WTC11 (cell line): ENCODE data around the gene RPUSD3. TPM values are rescaled to one million over a fixed set of nuclear protein-coding genes. Genes with fewer than 3 reads are reported as not detected.
"Not testable (repeated sequence)": the region's sequence is repeated elsewhere in the genome, so short reads cannot be mapped to it uniquely, and the experiment has no call there.

Experiments
- ATAC-seq: fragments of 200-7000 bp; cut with Tn5 transposase; 2 replicates; pipeline ENCODE4 v1.10.0; 2021; ENCODE audit warnings: mild to moderate bottlenecking, moderate library complexity
- CTCF ChIA-PET: fragments of 300-600 bp; sonication (Branson Sonifier 250); formaldehyde crosslinking; loops from one replicate; lab custom pipeline; 2021; ENCODE audit warnings: antibody characterized with exemption; lab: Charles Lee
- POLR2A ChIA-PET: fragments of 350-600 bp; sonication (Branson Sonifier 250); formaldehyde crosslinking; loops from one replicate; lab custom pipeline; 2021; ENCODE audit warnings: antibody characterized with exemption; lab: Charles Lee
- DNase-seq: peaks from one replicate; pipeline ENCODE4 v3.0.0; 2021; ENCODE audit warnings: low spot score
- H3K27ac Mint-ChIP-seq: 2 replicates; pipeline ENCODE4 v1.8.0; 2021; ENCODE audit warnings: mixed read lengths
- H3K27me3 Mint-ChIP-seq: 2 replicates; pipeline ENCODE4 v1.8.0; 2021; ENCODE audit warnings: low read depth, mild to moderate bottlenecking, moderate library complexity, mixed read lengths
- H3K36me3 Mint-ChIP-seq: 2 replicates; pipeline ENCODE4 v1.8.0; 2021; ENCODE audit warnings: mixed read lengths
- H3K4me1 Mint-ChIP-seq: 2 replicates; pipeline ENCODE4 v1.8.0; 2022; ENCODE audit warnings: mixed read lengths
- H3K4me3 Mint-ChIP-seq: 2 replicates; pipeline ENCODE4 v1.8.0; 2021; ENCODE audit warnings: mild to moderate bottlenecking, moderate library complexity, mixed read lengths
- H3K9me3 Mint-ChIP-seq: 2 replicates; pipeline ENCODE4 v1.8.0; 2021; ENCODE audit warnings: mixed read lengths
- CBFB ChIP-seq: sonication (generic); formaldehyde crosslinking; IDR thresholded peaks from 2 replicates; pipeline ENCODE4 v1.8.1; 2022; ENCODE audit warnings: mild to moderate bottlenecking, low read depth, missing genetic modification reagents
- CREM ChIP-seq: sonication (generic); formaldehyde crosslinking; IDR thresholded peaks from 2 replicates; pipeline ENCODE4 v1.8.1; 2022; ENCODE audit warnings: mild to moderate bottlenecking, missing genetic modification reagents, moderate library complexity
- E2F1 ChIP-seq: sonication (generic); formaldehyde crosslinking; IDR thresholded peaks from 2 replicates; pipeline ENCODE4 v1.8.0; 2022; ENCODE audit warnings: mild to moderate bottlenecking, missing genetic modification reagents
- ELF4 ChIP-seq: sonication (generic); formaldehyde crosslinking; IDR thresholded peaks from 2 replicates; pipeline ENCODE4 v1.8.1; 2022; ENCODE audit warnings: low read depth, mild to moderate bottlenecking, moderate library complexity, missing genetic modification reagents
- FOXP4 ChIP-seq: sonication (generic); formaldehyde crosslinking; IDR thresholded peaks from 2 replicates; pipeline ENCODE4 v1.8.0; 2022; ENCODE audit warnings: mild to moderate bottlenecking, missing genetic modification reagents
- GABPB1 ChIP-seq: sonication (generic); formaldehyde crosslinking; IDR thresholded peaks from 2 replicates; pipeline ENCODE4 v1.8.1; 2023; ENCODE audit warnings: mild to moderate bottlenecking, missing genetic modification reagents
- GRHL2 ChIP-seq: fragments of 250-450 bp; sonication (Bioruptor Pico); IDR thresholded peaks from 2 replicates; pipeline ENCODE4 v1.8.0; 2022; ENCODE audit warnings: mild to moderate bottlenecking, moderate library complexity; ENCODE audit not compliant: insufficient replicate concordance, severe bottlenecking
- MLX ChIP-seq: sonication (generic); formaldehyde crosslinking; IDR thresholded peaks from 2 replicates; pipeline ENCODE4 v1.8.1; 2023; ENCODE audit warnings: mild to moderate bottlenecking, missing genetic modification reagents, moderate library complexity
- NR1H2 ChIP-seq: sonication (generic); formaldehyde crosslinking; IDR thresholded peaks from 2 replicates; pipeline ENCODE4 v1.9.0; 2021; ENCODE audit warnings: mild to moderate bottlenecking, moderate library complexity, missing genetic modification reagents
- TEAD1 ChIP-seq: sonication (generic); formaldehyde crosslinking; IDR thresholded peaks from 2 replicates; pipeline ENCODE4 v1.8.0; 2022; ENCODE audit warnings: mild to moderate bottlenecking, missing genetic modification reagents
- USF1 ChIP-seq: sonication (generic); formaldehyde crosslinking; IDR thresholded peaks from 2 replicates; pipeline ENCODE4 v1.8.0; 2022; ENCODE audit warnings: mild to moderate bottlenecking, missing genetic modification reagents
- USF2 ChIP-seq: sonication (generic); formaldehyde crosslinking; IDR thresholded peaks from 2 replicates; pipeline ENCODE4 v1.8.1; 2023; ENCODE audit warnings: mild to moderate bottlenecking, missing genetic modification reagents, moderate library complexity
- ZBTB43 ChIP-seq: sonication (generic); formaldehyde crosslinking; IDR thresholded peaks from 2 replicates; pipeline ENCODE4 v1.8.1; 2023; ENCODE audit warnings: mild to moderate bottlenecking, missing genetic modification reagents
- ZMAT4 ChIP-seq: fragments of 250-450 bp; sonication (Bioruptor Pico); IDR thresholded peaks from 2 replicates; pipeline ENCODE4 v1.9.0; 2021; ENCODE audit warnings: mild to moderate bottlenecking
- ZNF425 ChIP-seq: fragments of 250-450 bp; sonication (Bioruptor Pico); conservative IDR thresholded peaks from 2 replicates; pipeline ENCODE4 v1.9.0; 2021; ENCODE audit warnings: mild to moderate bottlenecking
- ZNF512 ChIP-seq: sonication (generic); formaldehyde crosslinking; IDR thresholded peaks from 2 replicates; pipeline ENCODE4 v1.8.1; 2022; ENCODE audit warnings: missing genetic modification reagents, borderline replicate concordance
- total RNA-seq: library from RNA; stranded (reverse); gene quantifications from 3 replicates; pipeline ENCODE4 v1.2.3, GENCODE V29; 2021

The RPUSD3 gene
- total RNA-seq, 1 experiment from 2014 or later = 95.5 TPM

- no peak for DNase-seq
These were observed 22.8 kb upstream of the RPUSD3 start for GRCh38 chr3:9866639-9867038.

GRCh38 chr3:9865125-9865637 is 21.4 kb upstream of the RPUSD3 start:
- H3K4me3 Mint-ChIP-seq, ATAC-seq, DNase-seq, POLR2A ChIA-PET, H3K27ac Mint-ChIP-seq, H3K9me3 Mint-ChIP-seq, H3K36me3 Mint-ChIP-seq: not testable (repeated sequence)
- peaks cover 16% of the 10 kb centered on the region for H3K4me1 Mint-ChIP-seq
- peaks cover 15% of the 10 kb centered on the region for H3K27me3 Mint-ChIP-seq
- CTCF ChIA-PET = interaction anchor here (0.6 to 2.5 kb wide), 4 partner anchors 38 to 372 kb away, joined by 3 to 9 read pairs (median 4); partner anchors contain the start of gene CRELD1

More at GRCh38 chr3:9866639-9867038, 22.8 kb upstream of the RPUSD3 start:
- Mint-ChIP-seq H3K27me3 (peaks cover 15% of the 10 kb centered on the region), H3K9me3 (no peaks in the 10 kb centered on the region), H3K4me3 (no peak overlapping the region), H3K27ac (no peak overlapping the region), H3K36me3 (no peaks in the 10 kb centered on the region), H3K4me1 (peaks cover 7% of the 10 kb centered on the region)
- ChIA-PET CTCF (interaction anchor here (1.1 to 1.8 kb wide), 2 partner anchors 16 to 80 kb away, joined by 3 to 5 read pairs; no protein-coding TSS in a partner anchor), POLR2A (no interaction called here)
- ATAC-seq = no peak
- TF ChIP-seq TEAD1 (CRISPR knock-in tag) = no peak
- no peak for TF ChIP-seq E2F1 (CRISPR knock-in tag)
- no peak for TF ChIP-seq NR1H2 (CRISPR knock-in tag)
- TF ChIP-seq ZNF512 (CRISPR knock-in tag) = no peak
- TF ChIP-seq GRHL2 (CRISPR knock-in tag) = no peak
- no peak for TF ChIP-seq GABPB1 (CRISPR knock-in tag)
- TF ChIP-seq ZNF425 (CRISPR knock-in tag) = no peak
- no peak for TF ChIP-seq ZBTB43 (CRISPR knock-in tag)
- TF ChIP-seq USF2 = no peak
- TF ChIP-seq CBFB (CRISPR knock-in tag) = no peak
- TF ChIP-seq ZMAT4 (CRISPR knock-in tag) = no peak

GRCh38 chr3:9864200-9864927 is 20.6 kb upstream of the RPUSD3 start:
- no peak for ATAC-seq
- H3K36me3 Mint-ChIP-seq = no peaks in the 10 kb centered on the region
- H3K4me1 Mint-ChIP-seq = peaks cover 17% of the 10 kb centered on the region
- POLR2A ChIA-PET = no interaction called here
- CTCF ChIA-PET = interaction anchor here (0.7 to 2.5 kb wide), 7 partner anchors 16 to 82 kb away, joined by 3 to 9 read pairs (median 3); partner anchors contain the start of genes CIDEC, CRELD1 and RPUSD3
- no peak overlapping the region for H3K27ac Mint-ChIP-seq
- no peak for DNase-seq
- H3K27me3 Mint-ChIP-seq = peaks cover 15% of the 10 kb centered on the region
- H3K4me3 Mint-ChIP-seq = no peak overlapping the region
- no peaks in the 10 kb centered on the region for H3K9me3 Mint-ChIP-seq
- TF ChIP-seq ZMAT4 (CRISPR knock-in tag) = no peak
- TF ChIP-seq CREM = no peak
- TF ChIP-seq ELF4 (CRISPR knock-in tag) = no peak
- no peak for TF ChIP-seq USF1
- TF ChIP-seq FOXP4 = no peak
- TF ChIP-seq MLX = no peak
